Stimulated activated CD8-positive, alpha-beta memory T cell treated with anti-CD3 and anti-CD28 coated beads, Interleukin-12 subunit alpha, Interleukin-12 subunit beta, amount 100 ng/mL, for 4 hours (primary cell): ENCODE results near the gene CDH12.
"Not testable (repeated sequence)": the region's sequence is repeated elsewhere in the genome, so short reads cannot be mapped to it uniquely, and the experiment has no call there.

Experiments used
- DNase-seq: peaks from one replicate; pipeline ENCODE4 v3.0.0-alpha.2; 2020; ENCODE audit warnings: low read depth

The CDH12 gene

GRCh38 chr5:22560147-22560546, 293.0 kb downstream of the CDH12 start:
- no peak for DNase-seq

GRCh38 chr5:22557251-22557650, 295.9 kb downstream of the CDH12 start:
- DNase-seq, result no peak

GRCh38 chr5:22554475-22554874, 298.7 kb downstream of the CDH12 start:
- DNase-seq, result no peak

- DNase-seq, result no peak
These were observed 303.1 kb downstream of the CDH12 start for GRCh38 chr5:22549876-22550671.

DNA sequence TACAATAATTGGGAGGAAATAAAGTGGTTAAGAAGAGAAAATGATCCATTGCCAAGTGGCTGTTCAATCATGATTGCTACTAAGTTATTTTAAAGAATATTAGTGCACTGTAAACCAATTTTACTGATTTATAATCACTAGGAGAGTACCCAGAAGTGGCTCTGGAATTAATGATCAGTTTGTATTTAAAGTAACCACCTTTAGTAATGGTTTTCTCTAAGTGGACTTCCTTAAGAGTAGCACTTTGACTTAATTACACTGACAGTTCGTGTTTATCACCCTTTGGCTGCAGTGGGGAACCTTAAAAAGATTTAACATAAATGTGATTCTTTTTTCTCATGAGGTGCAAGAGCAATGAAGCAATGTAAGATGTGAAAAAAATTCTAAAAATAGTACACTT, 310.8 kb downstream of the CDH12 start:
- no peak for DNase-seq

GRCh38 chr5:22541037-22541436, 312.1 kb downstream of the CDH12 start:
- DNase-seq, result no peak

DNA sequence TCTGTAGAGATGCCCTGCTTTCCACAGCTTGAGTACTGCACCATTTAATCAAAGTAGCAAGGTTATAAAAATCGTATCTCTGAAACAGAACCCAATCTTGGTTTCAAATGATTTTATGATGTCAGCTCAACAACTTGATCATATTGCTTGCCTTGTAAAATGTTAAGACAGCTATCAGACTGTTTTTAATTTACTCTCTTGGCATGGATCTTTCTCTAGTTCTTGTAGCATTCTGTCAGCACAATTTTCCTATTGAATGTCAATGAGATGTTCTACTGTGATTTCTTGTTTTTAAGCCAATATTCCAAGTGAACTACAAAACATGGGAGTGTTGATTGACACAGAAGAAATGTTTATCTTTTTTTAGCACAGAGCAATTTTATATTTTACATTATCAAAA, 313.4 kb downstream of the CDH12 start:
- no peak for DNase-seq

GRCh38 chr5:22531986-22532385, 321.2 kb downstream of the CDH12 start:
- no peak for DNase-seq

DNA sequence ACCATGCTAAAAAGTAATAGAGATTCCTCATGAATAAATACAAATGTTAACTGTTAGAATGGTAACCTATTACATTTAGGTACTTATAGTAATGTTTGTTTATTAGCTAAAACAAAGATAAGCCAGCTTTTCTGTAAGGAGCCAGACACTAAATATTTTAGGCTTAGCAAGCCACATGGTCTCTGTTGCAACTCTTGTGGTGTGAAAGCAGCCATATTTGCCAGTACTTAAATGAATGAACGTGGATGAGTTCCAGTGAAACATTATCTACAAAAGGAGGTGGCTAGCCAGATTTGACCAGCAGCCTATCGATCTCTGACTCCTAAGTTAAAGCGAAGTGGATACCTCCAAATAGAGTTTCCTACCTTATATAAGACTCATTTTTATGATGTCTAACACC, 331.6 kb downstream of the CDH12 start:
- DNase-seq, result no peak

DNA sequence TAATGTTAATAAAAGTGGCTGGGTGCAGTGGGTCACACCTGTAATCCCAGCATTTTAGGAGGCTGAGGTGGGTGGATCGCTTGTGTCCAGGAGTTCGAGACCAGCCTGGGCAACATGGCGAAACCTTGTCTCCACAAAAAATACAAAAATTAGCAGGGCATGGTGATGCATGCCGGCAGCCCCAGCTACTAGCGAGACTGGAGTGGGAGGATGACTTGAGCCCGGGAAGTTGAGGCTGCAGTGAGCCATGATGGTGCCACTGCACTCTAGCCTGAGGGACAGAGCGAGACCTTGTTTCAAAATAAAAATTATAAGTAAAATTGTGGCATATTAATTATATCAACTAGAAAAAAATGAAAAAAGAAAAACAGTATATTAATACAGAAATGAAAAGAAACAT, 336.6 kb downstream of the CDH12 start:
- not testable (repeated sequence) for DNase-seq

GRCh38 chr5:22514231-22514630, 338.9 kb downstream of the CDH12 start:
- no peak for DNase-seq

DNA sequence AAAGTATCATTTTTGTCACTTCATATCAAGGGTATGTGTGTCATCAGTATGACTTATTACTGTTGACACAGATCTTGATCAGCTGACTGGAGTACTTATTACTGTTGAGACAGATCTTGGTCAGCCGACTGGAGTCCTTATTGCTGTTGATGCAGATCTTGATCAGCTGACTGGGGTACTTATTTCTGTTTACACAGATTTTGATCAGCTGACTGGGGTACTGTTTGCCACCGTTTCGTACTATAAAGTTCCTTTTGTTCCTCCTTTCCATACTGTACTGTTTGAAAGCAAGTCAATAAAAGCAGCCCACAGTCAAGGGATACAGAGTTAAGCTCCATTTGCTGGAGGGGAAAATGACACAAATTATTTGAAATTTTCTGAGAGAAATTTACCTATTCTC, 347.3 kb downstream of the CDH12 start:
- DNase-seq, result no peak

GRCh38 chr5:22504411-22504810, 348.7 kb downstream of the CDH12 start:
- no peak for DNase-seq

DNA sequence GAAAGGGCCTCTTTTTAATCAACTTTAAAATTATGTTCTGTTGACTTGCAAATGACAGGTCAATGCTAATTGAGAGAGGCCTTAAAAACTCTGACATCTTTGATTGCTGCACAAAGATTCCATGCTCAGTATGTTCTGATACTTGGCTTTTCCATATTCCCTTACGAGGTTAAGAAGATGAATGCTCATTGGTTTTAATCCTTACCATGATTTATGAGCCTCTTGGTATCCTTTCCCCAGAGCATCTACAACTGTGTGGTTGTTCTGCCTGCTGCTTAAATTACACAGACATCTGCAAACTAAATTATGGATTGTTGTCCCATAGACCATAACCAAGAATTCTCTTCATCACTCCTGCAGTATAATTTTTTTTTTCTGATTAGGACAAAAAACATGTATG, 352.6 kb downstream of the CDH12 start:
- DNase-seq, result no peak

DNA sequence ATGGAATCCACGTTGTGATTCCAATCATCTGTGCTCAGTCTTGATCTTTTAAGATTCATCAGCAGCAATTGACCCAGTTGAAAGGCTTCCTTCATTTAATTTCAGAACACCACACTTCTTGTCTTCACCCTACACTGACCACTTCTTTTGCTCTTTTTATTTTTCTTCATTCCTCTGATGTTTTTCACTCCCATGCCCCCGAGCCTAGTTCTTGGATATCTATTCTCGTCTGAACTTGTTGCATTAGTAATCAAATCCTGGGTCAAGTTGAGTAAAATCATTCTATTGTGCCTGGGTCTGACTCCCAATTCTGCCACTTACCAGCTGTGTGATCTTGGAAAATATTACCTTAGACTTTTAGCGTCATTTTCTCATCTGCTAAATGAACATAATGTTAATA, 356.5 kb downstream of the CDH12 start:
- DNase-seq, result no peak

DNA sequence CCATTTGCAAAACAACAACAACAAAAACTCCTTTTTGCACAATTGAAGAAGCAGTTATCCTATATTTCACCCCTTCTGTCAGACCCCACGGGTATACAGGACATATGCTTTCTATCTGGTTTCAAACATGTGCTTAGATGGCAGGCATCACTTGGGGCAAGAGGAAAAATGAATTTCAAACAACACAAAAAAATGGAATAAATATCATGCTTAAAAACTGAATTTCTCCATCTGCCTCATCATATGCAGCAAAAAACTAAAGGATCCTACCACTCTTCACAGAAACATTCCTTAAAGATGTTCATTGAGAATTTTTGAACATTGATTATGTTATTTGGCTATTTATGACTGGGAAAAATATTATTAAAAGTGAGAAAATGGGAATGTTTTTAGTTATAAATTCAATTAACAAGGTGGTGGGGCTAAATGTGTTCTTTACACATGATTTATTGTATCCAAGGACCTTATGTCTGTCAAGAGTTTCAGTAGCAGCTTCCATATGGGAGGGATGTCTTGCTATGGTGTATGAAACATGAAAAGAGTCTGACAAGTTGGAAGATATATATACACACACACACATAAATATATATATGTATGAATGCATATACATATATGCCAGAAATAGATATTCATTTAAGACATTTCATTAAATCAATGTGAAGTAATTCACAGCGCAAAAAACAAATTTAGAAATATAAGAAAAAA, 358.0 kb downstream of the CDH12 start:
- no peak for DNase-seq

GRCh38 chr5:22488427-22488826, 364.7 kb downstream of the CDH12 start:
- DNase-seq, result no peak

GRCh38 chr5:22480305-22480704, 372.8 kb downstream of the CDH12 start:
- no peak for DNase-seq

GRCh38 chr5:22473886-22474285, 379.3 kb downstream of the CDH12 start:
- no peak for DNase-seq

- no peak for DNase-seq
These were observed 382.0 kb downstream of the CDH12 start for GRCh38 chr5:22471154-22471553.

DNA sequence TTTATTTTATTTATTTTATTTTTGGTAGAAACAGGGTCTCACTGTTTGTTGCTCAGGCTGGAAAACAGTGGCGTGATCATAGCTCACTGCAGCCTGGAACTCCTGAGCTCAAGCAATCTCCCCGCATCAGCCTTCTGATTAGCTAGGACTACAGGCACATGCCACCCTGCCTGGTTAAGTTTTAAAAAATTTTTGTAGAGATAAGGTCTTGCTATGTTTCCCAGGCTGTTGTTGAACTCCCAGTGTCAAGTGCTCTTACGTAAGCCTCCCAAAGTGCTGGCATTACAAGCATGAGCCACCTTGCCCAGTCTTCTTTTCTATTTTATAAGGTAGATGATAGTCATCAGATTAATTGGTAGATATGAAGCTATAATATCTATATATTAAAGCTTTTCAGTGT, 382.7 kb downstream of the CDH12 start:
- DNase-seq, result no peak

- DNase-seq, result no peak
These were observed 387.5 kb downstream of the CDH12 start for GRCh38 chr5:22465616-22466015.

DNA sequence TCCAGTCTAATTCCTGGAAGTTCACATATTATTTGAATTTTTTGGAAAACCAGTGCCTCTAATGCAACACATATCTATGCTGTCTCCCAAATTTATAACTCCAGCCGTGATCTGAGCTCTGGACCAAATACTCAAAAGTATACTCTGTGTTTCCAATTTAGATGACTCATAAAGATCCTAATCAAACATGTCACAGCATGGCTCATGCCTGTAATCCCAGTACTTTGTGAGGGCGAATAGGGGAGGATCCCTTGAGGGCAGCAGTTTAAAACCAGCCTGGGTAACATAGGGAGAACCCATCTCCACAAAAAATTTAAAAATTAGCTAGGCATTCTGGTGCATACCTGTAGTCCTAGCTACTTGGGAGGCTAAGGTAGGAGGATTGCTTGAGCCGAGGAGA, 388.0 kb downstream of the CDH12 start:
- no peak for DNase-seq

DNA sequence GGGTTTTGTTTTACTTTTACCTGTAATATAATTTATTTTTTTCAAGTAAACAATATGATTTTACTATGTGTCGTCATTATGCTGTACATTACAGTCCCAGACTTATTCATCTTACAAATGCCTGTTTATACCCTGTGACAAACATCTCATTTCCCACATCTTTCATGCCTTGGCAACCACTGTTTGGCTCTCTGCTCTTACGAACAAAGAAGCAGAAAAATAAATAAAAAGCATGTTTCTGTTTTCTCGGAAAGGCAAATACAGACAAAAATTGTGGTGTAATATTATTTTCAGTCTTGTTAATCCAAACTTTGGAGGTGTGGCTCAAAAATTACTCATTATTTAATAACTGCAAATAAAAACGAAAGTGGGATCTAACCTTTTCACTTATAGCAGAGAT, 393.0 kb downstream of the CDH12 start:
- no peak for DNase-seq
